Measurements from ENCODE around the gene MIAT.

GRCh38 chr22:26658671-26659478 lies 1.5 kb downstream of the MIAT start:
- TF ChIP-seq GATA2 (IDR thresholded peaks at IDR 0.05; ENCODE audit: low read depth, low read length) (no peak), GATA3 (IDR thresholded peaks at IDR 0.05; ENCODE audit: low read depth, low read length) (no peak)

All from SH-SY5Y (cell line).